HG03558 (cell line): Measurements from ENCODE around the gene CDK5.

Source experiments
- ATAC-seq: cut with Tn5 transposase; IDR thresholded peaks from one replicate; pipeline ENCODE4 v1.9.1; 2021; ENCODE audit warnings: moderate number of reproducible peaks; ENCODE audit not compliant: unreplicated experiment; ENCODE audit errors: extremely low read depth

Gene CDK5

DNA sequence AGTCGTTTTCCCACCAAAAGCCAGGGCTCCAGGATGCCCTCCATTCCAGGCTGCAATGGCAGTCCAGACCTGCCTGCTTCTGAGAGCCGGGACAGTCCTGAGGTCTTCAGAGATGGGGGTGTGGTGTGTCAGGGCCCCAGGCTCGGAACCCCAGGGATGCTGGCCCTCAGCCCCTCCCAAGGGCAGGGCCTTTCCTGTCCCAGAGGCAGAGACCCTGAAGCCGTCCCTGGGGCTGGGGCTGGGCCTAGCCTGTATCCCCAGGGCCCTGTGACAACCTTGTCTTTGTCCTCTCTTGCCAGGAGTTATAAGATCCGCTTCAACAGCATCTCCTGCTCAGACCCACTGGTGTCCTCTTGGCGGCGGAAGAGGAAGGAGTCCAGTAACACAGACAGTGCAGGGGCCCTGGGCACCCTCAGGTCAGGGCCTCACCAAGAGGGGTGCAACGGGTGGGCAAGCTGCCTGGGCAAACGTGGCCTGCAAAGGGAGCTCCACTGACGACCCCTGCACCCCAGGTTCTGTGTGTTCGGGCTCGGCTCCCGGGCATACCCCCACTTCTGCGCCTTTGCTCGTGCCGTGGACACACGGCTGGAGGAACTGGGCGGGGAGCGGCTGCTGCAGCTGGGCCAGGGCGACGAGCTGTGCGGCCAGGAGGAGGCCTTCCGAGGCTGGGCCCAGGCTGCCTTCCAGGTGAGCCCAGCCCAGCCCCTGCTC lies 51.0 kb downstream of the CDK5 start:
- ATAC-seq = no peak

DNA sequence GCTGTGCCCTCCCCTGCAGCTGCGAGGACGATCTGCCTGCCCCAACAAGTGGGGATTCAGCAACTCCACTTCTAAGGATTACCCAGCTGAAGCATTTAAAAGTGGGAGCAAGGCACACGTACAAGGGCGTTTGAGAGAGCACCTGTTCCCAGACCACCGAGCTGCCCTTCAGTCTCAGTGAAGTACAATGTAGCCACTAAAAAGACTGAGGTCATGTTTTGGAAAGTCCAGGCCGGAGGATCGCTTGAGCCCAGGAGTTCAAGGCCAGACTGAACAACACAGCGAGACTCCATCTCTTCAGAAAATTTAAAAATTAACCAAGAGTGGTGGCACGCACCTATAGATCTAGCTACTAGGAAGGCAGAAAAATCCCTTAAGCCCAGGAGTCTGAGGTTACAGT lies 52.1 kb downstream of the CDK5 start:
- ATAC-seq = no peak
